ENCODE measurements around the gene NYAP2.

DNA sequence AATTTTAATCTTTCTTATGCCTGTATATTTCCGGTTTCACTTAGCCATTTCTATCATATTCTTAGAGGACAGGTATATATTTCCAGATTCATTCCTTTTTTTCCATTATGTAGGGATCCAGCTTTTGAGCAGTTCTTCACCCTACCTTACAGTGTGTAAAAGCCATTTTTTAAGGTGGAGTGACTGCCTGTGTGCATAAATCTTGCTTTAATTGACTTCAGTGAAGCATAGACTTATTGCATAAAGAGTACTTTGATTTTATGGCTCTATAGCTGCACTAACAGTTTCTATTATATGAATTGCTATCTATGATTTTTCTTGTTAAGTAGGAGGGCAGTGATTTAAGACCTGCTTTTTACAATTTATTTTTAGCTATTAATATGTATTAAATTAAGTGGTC is 132.6 kb downstream of the NYAP2 start:
- TF ChIP-seq, protein P1, sequence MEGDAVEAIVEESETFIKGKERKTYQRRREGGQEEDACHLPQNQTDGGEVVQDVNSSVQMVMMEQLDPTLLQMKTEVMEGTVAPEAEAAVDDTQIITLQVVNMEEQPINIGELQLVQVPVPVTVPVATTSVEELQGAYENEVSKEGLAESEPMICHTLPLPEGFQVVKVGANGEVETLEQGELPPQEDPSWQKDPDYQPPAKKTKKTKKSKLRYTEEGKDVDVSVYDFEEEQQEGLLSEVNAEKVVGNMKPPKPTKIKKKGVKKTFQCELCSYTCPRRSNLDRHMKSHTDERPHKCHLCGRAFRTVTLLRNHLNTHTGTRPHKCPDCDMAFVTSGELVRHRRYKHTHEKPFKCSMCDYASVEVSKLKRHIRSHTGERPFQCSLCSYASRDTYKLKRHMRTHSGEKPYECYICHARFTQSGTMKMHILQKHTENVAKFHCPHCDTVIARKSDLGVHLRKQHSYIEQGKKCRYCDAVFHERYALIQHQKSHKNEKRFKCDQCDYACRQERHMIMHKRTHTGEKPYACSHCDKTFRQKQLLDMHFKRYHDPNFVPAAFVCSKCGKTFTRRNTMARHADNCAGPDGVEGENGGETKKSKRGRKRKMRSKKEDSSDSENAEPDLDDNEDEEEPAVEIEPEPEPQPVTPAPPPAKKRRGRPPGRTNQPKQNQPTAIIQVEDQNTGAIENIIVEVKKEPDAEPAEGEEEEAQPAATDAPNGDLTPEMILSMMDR (conservative IDR thresholded peaks at IDR 0.05; ENCODE audit: low read depth, low read length), result no peak
- TF ChIP-seq EZH2 (IDR thresholded peaks at IDR 0.05; ENCODE audit: borderline replicate concordance, low read depth, low read length, poor library complexity, severe bottlenecking), result no peak

All from A673 (cell line).